ENCODE results near the gene ZNF431. TPM values are rescaled to one million over a fixed set of nuclear protein-coding genes. Genes with fewer than 3 reads are reported as not detected.

ZNF431 gene
- total and polyA plus RNA-seq, 9 of the 15 experiments (the other 6 are each of a cell fraction or from before 2014, with no cell fraction given) = 3.3 to 24.8 (median 13.5) TPM

- TF ChIP-seq ZNF311 (CRISPR knock-in tag; IDR thresholded peaks at IDR 0.05) (no peak), RCOR1 (IDR thresholded peaks at IDR 0.05; ENCODE audit: borderline replicate concordance in 1 of 2, low read depth in 2 of 2, low read length in 2 of 2) (no peak), ADNP (tag; IDR thresholded peaks at IDR 0.05) (no peak; the same call in 1 of the 2 replicates), SOX6 (IDR thresholded peaks at IDR 0.05) (peak; percentile 90), HSF4 (CRISPR knock-in tag; IDR thresholded peaks at IDR 0.05; ENCODE audit: borderline replicate concordance) (no peak), CEBPB (tag; IDR thresholded peaks at IDR 0.05) (peak; percentile 98), ZEB2 (IDR thresholded peaks at IDR 0.05) (no peak), ELK3 (CRISPR knock-in tag; IDR thresholded peaks at IDR 0.05) (no peak), MTA2 (IDR thresholded peaks at IDR 0.05; ENCODE audit: low read depth) (peak; percentile 84), TARDBP (IDR thresholded peaks at IDR 0.05) (no peak), ZNF507 (tag; conservative IDR thresholded peaks at IDR 0.05) (no peak), EGR1 (conservative IDR thresholded peaks at IDR 0.05) (no peak), ZZZ3 (IDR thresholded peaks at IDR 0.05) (no peak), KAT7 (CRISPR knock-in tag; IDR thresholded peaks at IDR 0.05; ENCODE audit: borderline replicate concordance) (no peak)
- TF ChIP-seq, protein P1, sequence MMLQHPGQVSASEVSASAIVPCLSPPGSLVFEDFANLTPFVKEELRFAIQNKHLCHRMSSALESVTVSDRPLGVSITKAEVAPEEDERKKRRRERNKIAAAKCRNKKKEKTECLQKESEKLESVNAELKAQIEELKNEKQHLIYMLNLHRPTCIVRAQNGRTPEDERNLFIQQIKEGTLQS (IDR thresholded peaks at IDR 0.05) = peak; percentile 88
- TF ChIP-seq, protein P1 (CRISPR knock-in tag; conservative IDR thresholded peaks at IDR 0.05) = no peak
- TF ChIP-seq, protein P2, sequence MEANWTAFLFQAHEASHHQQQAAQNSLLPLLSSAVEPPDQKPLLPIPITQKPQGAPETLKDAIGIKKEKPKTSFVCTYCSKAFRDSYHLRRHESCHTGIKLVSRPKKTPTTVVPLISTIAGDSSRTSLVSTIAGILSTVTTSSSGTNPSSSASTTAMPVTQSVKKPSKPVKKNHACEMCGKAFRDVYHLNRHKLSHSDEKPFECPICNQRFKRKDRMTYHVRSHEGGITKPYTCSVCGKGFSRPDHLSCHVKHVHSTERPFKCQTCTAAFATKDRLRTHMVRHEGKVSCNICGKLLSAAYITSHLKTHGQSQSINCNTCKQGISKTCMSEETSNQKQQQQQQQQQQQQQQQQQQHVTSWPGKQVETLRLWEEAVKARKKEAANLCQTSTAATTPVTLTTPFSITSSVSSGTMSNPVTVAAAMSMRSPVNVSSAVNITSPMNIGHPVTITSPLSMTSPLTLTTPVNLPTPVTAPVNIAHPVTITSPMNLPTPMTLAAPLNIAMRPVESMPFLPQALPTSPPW (CRISPR knock-in tag; IDR thresholded peaks at IDR 0.05) = no peak
- TF ChIP-seq, protein P3, sequence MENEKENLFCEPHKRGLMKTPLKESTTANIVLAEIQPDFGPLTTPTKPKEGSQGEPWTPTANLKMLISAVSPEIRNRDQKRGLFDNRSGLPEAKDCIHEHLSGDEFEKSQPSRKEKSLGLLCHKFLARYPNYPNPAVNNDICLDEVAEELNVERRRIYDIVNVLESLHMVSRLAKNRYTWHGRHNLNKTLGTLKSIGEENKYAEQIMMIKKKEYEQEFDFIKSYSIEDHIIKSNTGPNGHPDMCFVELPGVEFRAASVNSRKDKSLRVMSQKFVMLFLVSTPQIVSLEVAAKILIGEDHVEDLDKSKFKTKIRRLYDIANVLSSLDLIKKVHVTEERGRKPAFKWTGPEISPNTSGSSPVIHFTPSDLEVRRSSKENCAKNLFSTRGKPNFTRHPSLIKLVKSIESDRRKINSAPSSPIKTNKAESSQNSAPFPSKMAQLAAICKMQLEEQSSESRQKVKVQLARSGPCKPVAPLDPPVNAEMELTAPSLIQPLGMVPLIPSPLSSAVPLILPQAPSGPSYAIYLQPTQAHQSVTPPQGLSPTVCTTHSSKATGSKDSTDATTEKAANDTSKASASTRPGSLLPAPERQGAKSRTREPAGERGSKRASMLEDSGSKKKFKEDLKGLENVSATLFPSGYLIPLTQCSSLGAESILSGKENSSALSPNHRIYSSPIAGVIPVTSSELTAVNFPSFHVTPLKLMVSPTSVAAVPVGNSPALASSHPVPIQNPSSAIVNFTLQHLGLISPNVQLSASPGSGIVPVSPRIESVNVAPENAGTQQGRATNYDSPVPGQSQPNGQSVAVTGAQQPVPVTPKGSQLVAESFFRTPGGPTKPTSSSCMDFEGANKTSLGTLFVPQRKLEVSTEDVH (IDR thresholded peaks at IDR 0.05; ENCODE audit: low read depth, partially characterized antibody) = no peak
- TF ChIP-seq, protein P4, sequence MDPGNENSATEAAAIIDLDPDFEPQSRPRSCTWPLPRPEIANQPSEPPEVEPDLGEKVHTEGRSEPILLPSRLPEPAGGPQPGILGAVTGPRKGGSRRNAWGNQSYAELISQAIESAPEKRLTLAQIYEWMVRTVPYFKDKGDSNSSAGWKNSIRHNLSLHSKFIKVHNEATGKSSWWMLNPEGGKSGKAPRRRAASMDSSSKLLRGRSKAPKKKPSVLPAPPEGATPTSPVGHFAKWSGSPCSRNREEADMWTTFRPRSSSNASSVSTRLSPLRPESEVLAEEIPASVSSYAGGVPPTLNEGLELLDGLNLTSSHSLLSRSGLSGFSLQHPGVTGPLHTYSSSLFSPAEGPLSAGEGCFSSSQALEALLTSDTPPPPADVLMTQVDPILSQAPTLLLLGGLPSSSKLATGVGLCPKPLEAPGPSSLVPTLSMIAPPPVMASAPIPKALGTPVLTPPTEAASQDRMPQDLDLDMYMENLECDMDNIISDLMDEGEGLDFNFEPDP (CRISPR knock-in tag; IDR thresholded peaks at IDR 0.05) = no peak
- TF ChIP-seq, protein P5, sequence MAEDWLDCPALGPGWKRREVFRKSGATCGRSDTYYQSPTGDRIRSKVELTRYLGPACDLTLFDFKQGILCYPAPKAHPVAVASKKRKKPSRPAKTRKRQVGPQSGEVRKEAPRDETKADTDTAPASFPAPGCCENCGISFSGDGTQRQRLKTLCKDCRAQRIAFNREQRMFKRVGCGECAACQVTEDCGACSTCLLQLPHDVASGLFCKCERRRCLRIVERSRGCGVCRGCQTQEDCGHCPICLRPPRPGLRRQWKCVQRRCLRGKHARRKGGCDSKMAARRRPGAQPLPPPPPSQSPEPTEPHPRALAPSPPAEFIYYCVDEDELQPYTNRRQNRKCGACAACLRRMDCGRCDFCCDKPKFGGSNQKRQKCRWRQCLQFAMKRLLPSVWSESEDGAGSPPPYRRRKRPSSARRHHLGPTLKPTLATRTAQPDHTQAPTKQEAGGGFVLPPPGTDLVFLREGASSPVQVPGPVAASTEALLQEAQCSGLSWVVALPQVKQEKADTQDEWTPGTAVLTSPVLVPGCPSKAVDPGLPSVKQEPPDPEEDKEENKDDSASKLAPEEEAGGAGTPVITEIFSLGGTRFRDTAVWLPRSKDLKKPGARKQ (CRISPR knock-in tag; IDR thresholded peaks at IDR 0.05) = no peak
Measured at GRCh38 chr19:21197590-21198295, 55.9 kb downstream of the ZNF431 start (continued).
